Measurements from ENCODE around the gene FYCO1. TPM values are rescaled to one million over a fixed set of nuclear protein-coding genes. Genes with fewer than 3 reads are reported as not detected.

Gene FYCO1
- total and polyA plus RNA-seq, 7 donors = 14.0 to 129 (median 68.3) TPM

DNA sequence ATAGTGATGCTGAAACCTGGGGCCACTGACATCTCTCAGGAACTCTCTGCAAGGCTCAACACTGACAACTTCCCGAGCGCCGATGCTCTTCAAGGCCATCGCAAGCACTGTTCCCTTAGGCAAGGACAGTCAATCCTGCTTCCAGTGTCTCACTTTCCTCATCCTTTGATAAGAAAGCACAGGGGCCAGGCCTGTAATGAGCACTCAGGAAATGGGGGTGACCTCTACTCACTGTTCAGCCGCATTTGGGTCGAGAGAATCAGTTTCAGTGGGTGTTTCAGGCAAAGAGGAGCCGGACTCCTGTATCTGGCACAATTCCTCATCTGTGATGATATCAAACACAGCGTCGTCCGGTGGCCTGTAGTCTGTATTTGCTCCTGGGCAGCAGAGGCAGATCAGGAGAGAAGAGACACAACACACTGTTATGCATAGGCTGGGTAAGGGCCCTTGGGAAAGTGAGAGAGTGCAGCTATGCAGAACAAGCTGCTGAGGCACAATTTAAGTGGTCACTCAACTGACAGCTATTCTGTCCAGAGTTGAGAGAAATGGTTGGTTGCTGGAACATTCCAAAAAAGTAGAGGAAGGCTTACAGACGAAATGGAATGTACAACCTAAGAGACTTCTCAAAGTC is 40.5 kb downstream of the FYCO1 start:
- Histone ChIP-seq H3K4me3 (no peak overlapping the region), H3K4me1 (peaks cover 23% of the 10 kb centered on the region), H3K36me3 (ENCODE audit: insufficient read depth in 1 of 2, low read depth in 1 of 2) (peaks cover 10 to 100% of the 10 kb centered on the region in 2 donors), H3K9me3 (no peaks in the 10 kb centered on the region), H3K27me3 (ENCODE audit: insufficient read depth in 3 of 3, low read length in 2 of 3) (no peaks in the 10 kb centered on the region), H3K27ac (peak overlapping the region; percentile 88)
- TF ChIP-seq CTCF (IDR thresholded peaks at IDR 0.05) = no peak
- DNase-seq (no peak), ATAC-seq (no peak)
- intact Hi-C loops (cut with DNase I) = no loop called here
- WGBS, 3 donors = 84 to 87% (median 86%) methylated on average over 11 of the region's 11 CpGs

DNA sequence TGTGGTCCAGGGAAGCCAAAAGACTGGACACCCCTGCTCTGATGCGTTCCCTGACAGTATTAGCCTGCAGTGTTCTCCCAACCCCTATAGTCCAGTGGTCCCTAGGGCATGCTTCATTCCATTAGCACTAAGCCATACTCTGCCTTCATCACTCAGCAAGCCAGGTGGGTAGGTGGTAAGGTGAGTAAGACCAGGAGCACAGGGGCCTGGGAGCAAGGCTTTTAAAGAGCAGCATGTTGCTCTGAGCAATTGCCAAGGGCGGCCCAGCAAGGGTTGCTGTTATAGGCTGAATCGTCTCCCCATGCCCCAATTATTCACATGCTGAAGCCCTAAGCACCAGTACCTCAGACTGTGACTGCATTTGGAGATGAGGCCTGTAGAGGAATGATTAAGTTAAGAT is 41.3 kb downstream of the FYCO1 start:
- intact Hi-C loops (cut with DNase I) = no loop called here
- Histone ChIP-seq H3K4me1 (peaks cover 22% of the 10 kb centered on the region), H3K27me3 (ENCODE audit: insufficient read depth in 3 of 3, low read length in 2 of 3) (no peaks in the 10 kb centered on the region), H3K4me3 (no peak overlapping the region), H3K9me3 (no peaks in the 10 kb centered on the region), H3K27ac (no peak overlapping the region), H3K36me3 (ENCODE audit: insufficient read depth in 1 of 2, low read depth in 1 of 2) (peaks cover 8 to 100% of the 10 kb centered on the region in 2 donors)
- ATAC-seq (no peak), DNase-seq (no peak)
- no peak for TF ChIP-seq CTCF (IDR thresholded peaks at IDR 0.05)
- WGBS, 3 donors = 94 to 100% (median 96%) methylated on average over 3 of the region's 3 CpGs

DNA sequence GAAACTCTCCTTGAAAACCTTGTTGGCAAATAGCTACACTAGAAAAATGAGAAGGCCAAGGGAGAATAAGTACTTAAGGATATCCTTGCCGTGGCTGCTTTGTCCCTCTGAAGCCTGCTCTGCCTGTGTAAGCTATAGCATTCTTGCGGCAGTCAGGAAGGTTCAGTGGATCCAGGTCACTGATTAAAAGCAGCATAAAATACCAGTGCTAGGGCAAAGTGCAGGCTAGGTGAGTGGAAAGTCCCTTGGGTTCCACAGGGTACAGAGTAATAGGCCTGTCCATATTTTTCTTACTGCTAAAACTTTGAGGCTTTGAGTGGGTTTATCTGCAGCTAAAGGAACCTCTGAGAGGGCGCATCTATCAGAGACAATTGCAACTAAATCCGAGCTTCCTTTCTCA is 42.1 kb downstream of the FYCO1 start:
- Histone ChIP-seq H3K4me3 (no peak overlapping the region), H3K9me3 (no peaks in the 10 kb centered on the region), H3K27ac (no peak overlapping the region), H3K27me3 (ENCODE audit: insufficient read depth in 3 of 3, low read length in 2 of 3) (no peaks in the 10 kb centered on the region), H3K36me3 (ENCODE audit: insufficient read depth in 1 of 2, low read depth in 1 of 2) (peaks cover 3 to 100% of the 10 kb centered on the region in 2 donors), H3K4me1 (peaks cover 15% of the 10 kb centered on the region)
- no peak for TF ChIP-seq CTCF (IDR thresholded peaks at IDR 0.05)
- ATAC-seq (no peak), DNase-seq (no peak)
- 68 to 87% (median 74%) methylated on average over 4 of the region's 4 CpGs for WGBS, 3 donors
- intact Hi-C loops (cut with DNase I) = no loop called here

DNA sequence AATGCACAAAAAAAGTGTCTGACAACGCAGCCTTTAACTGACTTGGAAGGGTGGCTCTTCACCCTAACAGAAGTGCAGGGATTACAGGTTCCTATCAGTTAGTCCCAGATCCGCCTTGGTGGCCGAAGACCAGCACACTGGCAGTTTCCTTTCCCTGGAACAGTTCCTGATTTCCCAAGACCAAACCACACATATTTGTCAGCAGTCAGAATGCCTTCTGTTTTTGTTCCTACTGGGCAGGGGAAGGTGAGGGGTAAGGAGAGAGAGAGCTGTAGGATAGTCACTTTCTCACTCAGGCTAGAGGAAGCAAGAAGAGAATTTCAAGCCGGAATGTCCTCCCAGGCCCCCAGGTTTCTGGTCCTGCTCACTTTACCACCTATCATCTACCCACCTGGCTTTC is 43.2 kb downstream of the FYCO1 start:
- Histone ChIP-seq H3K27ac (no peak overlapping the region), H3K27me3 (ENCODE audit: insufficient read depth in 3 of 3, low read length in 2 of 3) (no peaks in the 10 kb centered on the region), H3K36me3 (ENCODE audit: insufficient read depth in 1 of 2, low read depth in 1 of 2) (peaks cover 3 to 100% of the 10 kb centered on the region in 2 donors), H3K9me3 (no peaks in the 10 kb centered on the region), H3K4me1 (peaks cover 4% of the 10 kb centered on the region), H3K4me3 (no peak overlapping the region)
- DNase-seq (no peak), ATAC-seq (no peak)
- 62 to 94% (median 75%) methylated on average over 4 of the region's 4 CpGs for WGBS, 3 donors
- intact Hi-C loops (cut with DNase I) = no loop called here
- no peak for TF ChIP-seq CTCF (IDR thresholded peaks at IDR 0.05)

DNA sequence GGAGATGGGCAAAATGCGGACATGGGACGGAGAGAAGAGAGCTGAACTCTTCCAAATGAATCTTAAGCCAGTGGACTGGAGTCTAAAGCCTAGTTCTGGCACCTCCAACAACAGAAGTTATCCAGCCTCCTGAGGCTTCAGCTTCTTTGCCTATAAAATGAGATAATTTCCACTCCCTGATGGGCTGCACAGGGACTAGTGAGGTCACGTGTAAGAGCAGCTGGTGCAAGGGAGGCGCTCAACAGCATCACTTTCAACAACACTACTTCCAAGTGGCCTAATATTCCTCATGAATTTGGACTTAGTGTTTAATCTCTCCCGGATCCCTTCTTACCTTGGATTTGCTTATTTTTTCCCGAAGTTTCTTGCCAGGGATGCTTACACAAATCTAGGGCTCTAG is 43.7 kb downstream of the FYCO1 start:
- H3K36me3 ChIP-seq (ENCODE audit: insufficient read depth in 1 of 2, low read depth in 1 of 2) = peaks cover 3 to 100% of the 10 kb centered on the region in 2 donors
- TF ChIP-seq CTCF (IDR thresholded peaks at IDR 0.05) = no peak
- ATAC-seq = no peak
- WGBS, 3 donors = 76 to 83% (median 80%) methylated on average over 6 of the region's 6 CpGs
- no peak overlapping the region for H3K4me3 ChIP-seq
- no peak for DNase-seq
- H3K27ac ChIP-seq = no peak overlapping the region
- H3K9me3 ChIP-seq = no peaks in the 10 kb centered on the region
- no peaks in the 10 kb centered on the region for H3K27me3 ChIP-seq (ENCODE audit: insufficient read depth in 3 of 3, low read length in 2 of 3)
- H3K4me1 ChIP-seq = no peaks in the 10 kb centered on the region
- intact Hi-C loops (cut with DNase I) = no loop called here

Data from psoas muscle (tissue), 8 donors.